ES-I3 (cell line): ENCODE data around the gene RNF217.
"Not testable (repeated sequence)": the region's sequence is repeated elsewhere in the genome, so short reads cannot be mapped to it uniquely, and the experiment has no call there.

ENCODE experiments used
- H3K36me3 ChIP-seq: 2 replicates; pipeline ENCODE4 v1.6.1; 2013; ENCODE audit warnings: mild to moderate bottlenecking, low read length, control low read depth, moderate library complexity; ENCODE audit not compliant: insufficient read depth
- H3K4me1 ChIP-seq: 2 replicates; pipeline ENCODE4 v1.6.1; 2013; ENCODE audit warnings: mild to moderate bottlenecking, control low read depth, low read length; ENCODE audit not compliant: insufficient read depth
- H3K9ac ChIP-seq: 2 replicates; pipeline ENCODE4 v1.6.1; 2013; ENCODE audit warnings: low read depth, mild to moderate bottlenecking, low read length, moderate library complexity
- H3K9me3 ChIP-seq: 2 replicates; pipeline ENCODE4 v1.6.1; 2013; ENCODE audit warnings: mild to moderate bottlenecking, low read length, moderate library complexity; ENCODE audit not compliant: control insufficient read depth, insufficient read depth

Gene RNF217

GRCh38 chr6:124956018-124956417 is 6.2 kb upstream of the RNF217 start:
- no peak overlapping the region for H3K9ac ChIP-seq
- H3K4me1 ChIP-seq, result 0 out of 2 replicates have a peak, but pooled peaks cover 7% of the 10 kb centered on the region
- no peaks in the 10 kb centered on the region for H3K9me3 ChIP-seq
- no peaks in the 10 kb centered on the region for H3K36me3 ChIP-seq

- Histone ChIP-seq H3K4me1 (0 out of 2 replicates have a peak, but pooled peaks cover 7% of the 10 kb centered on the region), H3K9me3 (no peaks in the 10 kb centered on the region), H3K36me3 (no peaks in the 10 kb centered on the region), H3K9ac (no peak overlapping the region)
These were observed 4.1 kb upstream of the RNF217 start for GRCh38 chr6:124958149-124958548.

DNA sequence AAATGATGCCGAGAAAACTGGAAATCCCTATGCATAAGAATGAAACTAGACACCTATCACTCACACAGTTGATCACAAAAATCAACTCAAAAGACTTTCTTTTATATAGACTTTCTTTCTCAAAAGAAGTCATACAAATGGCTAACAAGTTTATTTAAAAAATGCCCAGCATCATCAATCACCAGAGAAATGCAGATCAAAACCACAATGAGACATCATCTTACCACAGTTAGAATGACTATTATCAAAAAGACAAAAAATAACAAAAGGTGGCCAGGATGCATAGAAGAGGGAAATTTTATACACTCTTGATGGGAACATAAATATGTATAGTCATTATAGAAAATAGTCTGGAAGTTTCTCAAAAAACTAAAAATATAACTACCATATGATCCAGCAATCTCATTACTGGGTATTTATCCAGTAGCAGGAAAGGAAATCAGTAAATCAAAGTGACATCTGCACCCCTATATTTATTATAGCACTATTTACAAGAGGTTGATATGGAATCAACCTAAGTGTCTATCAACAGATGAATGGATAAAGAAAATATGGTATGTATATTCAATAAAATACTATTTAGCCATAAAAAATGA is 3.4 kb upstream of the RNF217 start:
- no peaks in the 10 kb centered on the region for H3K36me3 ChIP-seq
- no peak overlapping the region for H3K9ac ChIP-seq
- 0 out of 2 replicates have a peak, but pooled peaks cover 7% of the 10 kb centered on the region for H3K4me1 ChIP-seq
- no peaks in the 10 kb centered on the region for H3K9me3 ChIP-seq

GRCh38 chr6:124960757-124961463 is 1.3 kb upstream of the RNF217 start:
- Histone ChIP-seq H3K9me3 (no peaks in the 10 kb centered on the region), H3K4me1 (no peaks in the 10 kb centered on the region; the same call in 1 of the 2 replicates), H3K36me3 (no peaks in the 10 kb centered on the region), H3K9ac (no peak overlapping the region)

- H3K9me3 ChIP-seq, result no peaks in the 10 kb centered on the region
- H3K4me1 ChIP-seq, result no peaks in the 10 kb centered on the region; the same call in 1 of the 2 replicates
- peak overlapping the region; percentile 95 for H3K9ac ChIP-seq
- H3K36me3 ChIP-seq, result no peaks in the 10 kb centered on the region
These were observed 817 bp upstream of the RNF217 start for GRCh38 chr6:124961464-124961776.

DNA sequence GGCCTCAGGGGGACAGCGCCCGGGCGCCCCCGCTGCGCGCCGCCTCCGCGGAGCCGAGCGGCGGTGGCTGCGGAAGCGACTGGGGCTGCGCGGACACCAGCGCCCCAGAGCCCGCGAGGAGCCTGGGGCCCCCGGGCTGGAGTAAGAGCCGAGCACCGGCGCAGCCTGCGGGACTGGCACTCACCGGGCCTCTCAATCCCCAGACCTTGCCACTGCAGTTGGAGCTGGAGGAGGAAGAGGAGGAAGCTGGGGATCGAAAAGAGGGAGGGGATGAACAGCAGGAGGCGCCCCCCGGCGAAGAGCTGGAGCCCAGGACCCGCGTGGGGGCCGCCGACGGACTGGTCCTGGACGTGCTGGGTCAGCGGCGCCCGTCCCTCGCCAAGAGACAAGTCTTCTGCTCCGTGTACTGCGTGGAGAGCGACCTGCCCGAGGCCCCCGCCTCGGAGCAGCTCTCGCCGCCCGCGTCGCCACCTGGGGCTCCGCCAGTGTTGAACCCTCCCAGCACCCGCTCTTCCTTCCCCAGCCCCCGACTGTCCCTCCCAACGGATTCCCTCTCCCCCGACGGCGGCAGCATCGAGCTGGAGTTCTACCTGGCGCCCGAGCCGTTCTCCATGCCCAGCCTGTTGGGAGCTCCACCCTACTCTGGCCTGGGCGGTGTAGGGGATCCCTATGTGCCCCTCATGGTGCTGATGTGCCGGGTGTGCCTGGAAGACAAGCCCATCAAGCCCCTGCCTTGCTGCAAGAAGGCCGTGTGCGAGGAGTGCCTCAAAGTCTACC is 590 bp downstream of the RNF217 start:
- H3K4me1 ChIP-seq, result no peaks in the 10 kb centered on the region; the same call in 1 of the 2 replicates
- no peaks in the 10 kb centered on the region for H3K36me3 ChIP-seq
- H3K9me3 ChIP-seq, result no peaks in the 10 kb centered on the region
- peak overlapping the region; percentile 95 for H3K9ac ChIP-seq

- H3K9ac ChIP-seq, result peak overlapping the region; percentile 95
These were observed 1.2 kb downstream of the RNF217 start for GRCh38 chr6:124963416-124963785.

GRCh38 chr6:124963831-124964763 is 1.9 kb downstream of the RNF217 start:
- no peaks in the 10 kb centered on the region; the same call in 1 of the 2 replicates for H3K4me1 ChIP-seq
- peak overlapping the region; percentile 95 for H3K9ac ChIP-seq
- no peaks in the 10 kb centered on the region for H3K9me3 ChIP-seq
- H3K36me3 ChIP-seq, result no peaks in the 10 kb centered on the region

More at GRCh38 chr6:124963416-124963785, 1.2 kb downstream of the RNF217 start:
- Histone ChIP-seq H3K4me1 (no peaks in the 10 kb centered on the region; the same call in 1 of the 2 replicates), H3K9me3 (no peaks in the 10 kb centered on the region), H3K36me3 (no peaks in the 10 kb centered on the region)

DNA sequence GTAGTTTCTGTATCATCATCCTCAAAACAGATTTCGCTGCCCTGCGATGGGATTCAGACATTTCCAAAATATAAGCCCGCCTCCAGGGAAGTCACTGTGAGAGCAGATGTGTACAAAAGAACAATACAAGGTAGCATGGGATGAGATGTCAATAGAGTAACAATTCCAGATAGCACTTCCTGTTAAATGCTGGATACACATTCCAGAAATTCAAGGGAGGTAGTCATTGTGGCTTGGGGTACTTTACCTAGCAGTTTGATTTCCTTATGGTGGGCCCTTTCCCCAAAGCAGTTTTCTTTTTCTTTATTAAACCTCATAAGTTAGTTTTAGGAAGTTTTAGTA is 2.5 kb downstream of the RNF217 start:
- Histone ChIP-seq H3K4me1 (no peaks in the 10 kb centered on the region; the same call in 1 of the 2 replicates), H3K9ac (no peak overlapping the region), H3K9me3 (no peaks in the 10 kb centered on the region), H3K36me3 (no peaks in the 10 kb centered on the region)

- H3K36me3 ChIP-seq, H3K9ac ChIP-seq, H3K9me3 ChIP-seq, H3K4me1 ChIP-seq: not testable (repeated sequence)
These were observed 3.2 kb downstream of the RNF217 start for GRCh38 chr6:124965424-124965850.

GRCh38 chr6:124967444-124967843 is 5.2 kb downstream of the RNF217 start:
- no peaks in the 10 kb centered on the region; the same call in 1 of the 2 replicates for H3K4me1 ChIP-seq
- no peaks in the 10 kb centered on the region for H3K9me3 ChIP-seq
- H3K9ac ChIP-seq, result no peak overlapping the region
- no peaks in the 10 kb centered on the region for H3K36me3 ChIP-seq

- H3K4me1 ChIP-seq, result no peaks in the 10 kb centered on the region; the same call in 1 of the 2 replicates
- no peaks in the 10 kb centered on the region for H3K36me3 ChIP-seq
- H3K9ac ChIP-seq, result no peak overlapping the region
- H3K9me3 ChIP-seq, result no peaks in the 10 kb centered on the region
These were observed 6.2 kb downstream of the RNF217 start for GRCh38 chr6:124968401-124968800.

DNA sequence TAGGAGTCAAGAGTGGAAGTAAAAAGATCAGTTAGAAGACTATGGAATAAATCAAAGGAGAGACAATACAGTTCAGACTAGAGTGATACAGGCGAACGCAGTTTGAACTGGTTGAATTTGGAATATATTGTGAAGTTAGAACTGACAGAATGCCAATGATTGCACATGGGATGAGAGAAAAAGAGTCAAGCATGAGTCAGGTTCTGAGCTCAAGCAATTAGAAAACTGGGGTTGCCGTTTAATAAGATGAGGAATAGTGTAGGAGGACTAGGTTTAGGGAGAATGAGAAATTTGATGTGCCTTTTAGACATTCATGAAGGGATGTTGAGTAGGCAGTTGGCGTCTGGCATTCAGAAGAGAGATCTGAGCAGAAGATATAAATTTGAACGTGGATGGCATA is 8.0 kb downstream of the RNF217 start:
- Histone ChIP-seq H3K9me3 (no peaks in the 10 kb centered on the region), H3K9ac (no peak overlapping the region), H3K4me1 (no peaks in the 10 kb centered on the region; the same call in 1 of the 2 replicates), H3K36me3 (no peaks in the 10 kb centered on the region)

DNA sequence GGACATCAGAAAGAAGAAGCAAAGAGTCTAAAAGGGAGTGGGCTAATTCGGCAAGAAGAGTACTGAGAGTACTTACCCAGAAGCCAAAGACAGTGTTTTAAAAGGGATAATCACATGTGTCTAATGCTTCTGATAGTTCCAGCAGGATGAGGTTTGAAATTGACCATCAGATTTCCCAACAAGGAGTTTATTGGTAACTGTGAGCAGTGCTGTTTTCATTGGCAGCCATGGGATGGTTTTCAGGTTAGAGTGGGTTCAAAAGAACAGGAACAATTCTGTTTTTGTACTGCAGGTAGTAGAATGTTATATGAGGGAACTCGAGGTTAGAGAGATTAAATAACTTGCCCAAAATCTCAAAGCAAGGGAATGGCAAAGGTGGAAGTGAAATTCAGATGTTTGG is 8.5 kb downstream of the RNF217 start:
- no peaks in the 10 kb centered on the region for H3K9me3 ChIP-seq
- H3K4me1 ChIP-seq, result no peaks in the 10 kb centered on the region; the same call in 1 of the 2 replicates
- H3K36me3 ChIP-seq, result no peaks in the 10 kb centered on the region
- H3K9ac ChIP-seq, result no peak overlapping the region
